Smooth muscle cell (in vitro differentiated cells): ENCODE measurements around the gene SAP130. TPM values are rescaled to one million over a fixed set of nuclear protein-coding genes. Genes with fewer than 3 reads are reported as not detected.

ENCODE experiments used
- DNase-seq: peaks from one replicate; lab custom pipeline; 2025; ENCODE audit not compliant: unreplicated experiment; lab: John Stamatoyannopoulos, UW
- H2AFZ ChIP-seq: fragments of 200-600 bp; sonication (generic); 2 replicates; pipeline ENCODE4 v1.6.0; 2016; ENCODE audit warnings: antibody characterized with exemption, low read depth, mild to moderate bottlenecking
- H3F3A ChIP-seq: fragments of 200-600 bp; sonication (generic); 2 replicates; pipeline ENCODE4 v1.6.0; 2017; ENCODE audit warnings: antibody characterized with exemption, low read depth
- H3K27ac ChIP-seq: fragments of 200-600 bp; sonication (generic); 2 replicates; pipeline ENCODE4 v1.5.1; 2016; ENCODE audit warnings: low read depth, mild to moderate bottlenecking
- H3K27me3 ChIP-seq: fragments of 200-600 bp; sonication (generic); 2 replicates; pipeline ENCODE4 v1.6.1; 2016; ENCODE audit warnings: low read depth, mild to moderate bottlenecking
- H3K36me3 ChIP-seq: fragments of 200-600 bp; sonication (generic); 2 replicates; pipeline ENCODE4 v1.5.1; 2016; ENCODE audit warnings: low read depth
- H3K4me1 ChIP-seq: fragments of 200-600 bp; sonication (generic); 2 replicates; pipeline ENCODE4 v1.5.1; 2016; ENCODE audit warnings: low read depth
- H3K4me2 ChIP-seq: fragments of 200-600 bp; sonication (generic); 2 replicates; pipeline ENCODE4 v1.6.0; 2016; ENCODE audit warnings: mild to moderate bottlenecking
- H3K4me3 ChIP-seq: fragments of 200-600 bp; sonication (generic); 2 replicates; pipeline ENCODE4 v1.5.1; 2016; ENCODE audit warnings: mild to moderate bottlenecking
- H3K79me2 ChIP-seq: fragments of 200-600 bp; sonication (generic); 2 replicates; pipeline ENCODE4 v1.6.0; 2016; ENCODE audit warnings: low read depth, mild to moderate bottlenecking
- H3K9ac ChIP-seq: fragments of 200-600 bp; sonication (generic); 2 replicates; pipeline ENCODE4 v1.6.0; 2016; ENCODE audit warnings: low read depth
- H3K9me3 ChIP-seq: fragments of 200-600 bp; sonication (generic); replicated peaks from 2 replicates; pipeline ENCODE4 v1.5.1; 2016; ENCODE audit warnings: low read depth
- H4K20me1 ChIP-seq: fragments of 200-600 bp; sonication (generic); 2 replicates; pipeline ENCODE4 v1.6.0; 2016; ENCODE audit warnings: low read depth
- WGBS: methylation state at CpG from one replicate; pipeline ENCODE4 v1.1.7; 2016; ENCODE audit warnings: low lambda C conversion rate; 5-methylcytosine and 5-hydroxymethylcytosine counted together
- polyA plus RNA-seq: library from polyadenylated mRNA; unstranded; fragments of >200 nt; fragmentation: Nextera tagmentation; extraction: Ambion mirVana; gene quantifications from 2 replicates; pipeline ENCODE4 v1.2.1, GENCODE V29; 2016
- total RNA-seq: library from RNA; depleted of rRNA; stranded (reverse); fragments of >200 nt; gene quantifications from 2 replicates; pipeline ENCODE4 v1.2.3, GENCODE V29; 2014
- TF ChIP-seq, protein P1 (sequence below): fragments of 200-600 bp; sonication (generic); IDR thresholded peaks from 2 replicates; pipeline ENCODE4 v1.5.1; 2017; ENCODE audit warnings: borderline replicate concordance, mild to moderate bottlenecking, antibody characterized with exemption; ENCODE audit not compliant: insufficient read depth, poor library complexity, severe bottlenecking

SAP130 gene
- total RNA-seq (12.8 and 20.5 TPM in 2 replicates), polyA plus RNA-seq (15.1 and 18.0 TPM in 2 replicates)

DNA sequence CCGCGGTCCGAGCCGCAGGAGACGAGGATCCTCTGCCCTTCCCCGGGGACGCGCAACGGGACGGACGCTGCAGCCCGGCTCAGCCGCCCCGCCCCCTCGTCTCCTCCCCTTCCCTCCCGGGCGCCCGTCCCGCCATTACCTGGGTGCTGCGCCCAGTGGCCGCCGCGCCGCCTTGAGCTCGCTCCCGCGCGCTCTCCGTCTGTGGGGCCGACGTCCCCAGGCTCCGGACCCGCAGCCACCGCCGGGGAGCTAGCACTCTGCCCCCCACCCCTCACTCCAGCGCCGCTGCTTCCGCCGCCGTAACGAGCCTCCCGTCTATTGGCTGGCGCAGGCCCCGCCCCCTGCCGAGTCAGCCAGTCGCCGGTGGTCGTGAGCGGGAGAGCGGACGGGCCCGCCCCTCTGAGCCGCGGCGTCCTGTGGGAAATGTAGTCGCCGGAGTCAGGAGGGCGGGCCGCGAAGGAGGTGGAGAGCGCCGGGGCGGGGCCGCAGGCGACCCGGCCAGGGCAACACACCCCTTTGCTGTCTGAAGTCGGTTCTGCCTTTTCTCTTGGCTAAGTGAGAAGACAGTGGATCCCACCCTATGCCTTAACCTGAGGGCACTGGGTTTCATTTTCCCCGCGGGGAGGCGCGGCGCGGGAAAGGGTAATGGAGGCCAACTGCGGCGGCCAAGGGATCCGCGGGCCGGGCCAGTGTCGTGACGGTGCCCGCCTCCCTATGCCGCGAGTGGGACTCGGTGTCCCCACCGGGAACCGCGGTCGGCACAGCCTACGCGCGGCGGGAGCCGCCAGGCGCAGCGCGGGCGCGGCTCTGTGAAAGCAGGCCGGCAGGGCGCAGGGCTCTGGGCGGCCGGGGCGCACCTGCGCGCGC lies at the start of gene SAP130:
TSS of gene SAP130 (minus strand) at position 259 of the 867 bp plus-strand sequence. CDS start 1,767 bp downstream, outside the sequence.
- Histone ChIP-seq H3K27ac (peak within 1 kb of the TSS; percentile 89), H3K79me2 (peaks cover 34% of the 10 kb centered on the region), H3K9ac (peak within 1 kb of the TSS; percentile 93), H3F3A (no peaks in the 10 kb centered on the region), H3K4me1 (peaks cover 8% of the 10 kb centered on the region), H3K4me2 (peak within 1 kb of the TSS; percentile 98), H3K36me3 (no peaks in the 10 kb centered on the region), H4K20me1 (peaks cover 34% of the 10 kb centered on the region), H3K9me3 (no peaks in the 10 kb centered on the region), H3K27me3 (no peaks in the 10 kb centered on the region), H2AFZ (peak within 1 kb of the TSS; percentile 98), H3K4me3 (peak within 1 kb of the TSS; percentile 99)
- TF ChIP-seq, protein P1, sequence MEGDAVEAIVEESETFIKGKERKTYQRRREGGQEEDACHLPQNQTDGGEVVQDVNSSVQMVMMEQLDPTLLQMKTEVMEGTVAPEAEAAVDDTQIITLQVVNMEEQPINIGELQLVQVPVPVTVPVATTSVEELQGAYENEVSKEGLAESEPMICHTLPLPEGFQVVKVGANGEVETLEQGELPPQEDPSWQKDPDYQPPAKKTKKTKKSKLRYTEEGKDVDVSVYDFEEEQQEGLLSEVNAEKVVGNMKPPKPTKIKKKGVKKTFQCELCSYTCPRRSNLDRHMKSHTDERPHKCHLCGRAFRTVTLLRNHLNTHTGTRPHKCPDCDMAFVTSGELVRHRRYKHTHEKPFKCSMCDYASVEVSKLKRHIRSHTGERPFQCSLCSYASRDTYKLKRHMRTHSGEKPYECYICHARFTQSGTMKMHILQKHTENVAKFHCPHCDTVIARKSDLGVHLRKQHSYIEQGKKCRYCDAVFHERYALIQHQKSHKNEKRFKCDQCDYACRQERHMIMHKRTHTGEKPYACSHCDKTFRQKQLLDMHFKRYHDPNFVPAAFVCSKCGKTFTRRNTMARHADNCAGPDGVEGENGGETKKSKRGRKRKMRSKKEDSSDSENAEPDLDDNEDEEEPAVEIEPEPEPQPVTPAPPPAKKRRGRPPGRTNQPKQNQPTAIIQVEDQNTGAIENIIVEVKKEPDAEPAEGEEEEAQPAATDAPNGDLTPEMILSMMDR = no peak
- peak; percentile 90 for DNase-seq
- WGBS = 2% methylated on average over 83 of the region's 106 CpGs

DNA sequence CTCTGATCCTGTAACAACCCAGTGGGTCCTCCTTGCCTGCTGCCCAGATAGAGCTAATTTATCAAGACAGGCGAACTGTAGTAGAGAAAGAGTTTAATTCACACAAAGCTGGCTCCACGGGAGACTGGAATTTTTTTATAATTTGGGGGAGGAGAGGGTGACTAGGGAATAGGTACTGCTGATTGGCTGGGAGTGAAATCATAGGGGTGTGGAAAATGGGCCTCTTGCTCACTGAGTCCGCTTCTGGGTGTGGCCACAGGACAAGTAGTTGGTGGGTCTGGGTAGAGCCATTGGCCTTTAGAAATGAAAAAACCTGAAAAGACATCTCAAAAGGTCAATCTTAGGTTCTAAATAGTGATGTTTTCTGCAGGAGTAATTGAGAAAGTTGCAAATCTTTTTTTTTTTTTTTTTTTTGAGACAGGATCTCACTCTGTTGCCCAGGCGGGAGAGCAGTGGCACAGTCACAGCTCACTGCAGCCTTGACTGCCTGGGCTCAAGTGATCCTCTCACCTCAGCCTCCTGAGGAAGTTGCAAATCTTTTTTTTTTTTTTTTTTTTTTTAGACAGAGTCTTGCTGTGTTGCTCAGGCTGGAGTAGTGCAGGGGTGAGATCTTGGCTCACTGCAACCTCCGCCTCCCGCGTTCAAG lies 48.7 kb upstream of the SAP130 start:
- Histone ChIP-seq H3K36me3 (no peaks in the 10 kb centered on the region), H3K4me1 (no peaks in the 10 kb centered on the region), H3K27me3 (no peaks in the 10 kb centered on the region), H3K4me2 (no peak overlapping the region), H4K20me1 (no peaks in the 10 kb centered on the region), H3K9me3 (no peaks in the 10 kb centered on the region), H3K79me2 (no peaks in the 10 kb centered on the region), H3K27ac (no peak overlapping the region), H3F3A (no peaks in the 10 kb centered on the region), H3K4me3 (no peak overlapping the region), H3K9ac (no peak overlapping the region), H2AFZ (no peak overlapping the region)
- no peak for DNase-seq
- WGBS = 94% methylated on average over 7 of the region's 7 CpGs
- TF ChIP-seq, protein P1 = no peak

DNA sequence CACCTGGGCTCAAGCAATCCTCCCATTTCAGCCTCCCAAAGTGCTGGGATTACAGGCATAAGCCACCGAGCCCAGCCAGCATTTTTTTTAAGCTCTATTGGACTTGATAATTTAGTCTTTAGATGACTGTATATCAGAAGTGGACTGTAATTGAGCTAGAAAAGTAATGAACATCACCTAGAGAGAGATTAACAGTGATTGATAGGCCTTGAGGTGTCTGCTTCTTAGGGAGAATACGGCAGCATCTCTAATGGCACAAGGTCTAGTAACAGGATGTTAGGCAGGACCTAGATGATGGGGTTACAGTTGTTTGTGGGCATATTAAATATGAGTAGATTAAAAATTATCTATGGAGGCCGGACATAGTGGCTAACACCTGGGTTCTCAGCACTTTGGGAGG lies 45.4 kb upstream of the SAP130 start:
- no peaks in the 10 kb centered on the region for H3K79me2 ChIP-seq
- no peak overlapping the region for H3K9ac ChIP-seq
- no peak overlapping the region for H3K27ac ChIP-seq
- H3K4me1 ChIP-seq = no peaks in the 10 kb centered on the region
- H3F3A ChIP-seq = no peaks in the 10 kb centered on the region
- H3K4me2 ChIP-seq = no peak overlapping the region
- TF ChIP-seq, protein P1 = no peak
- H3K4me3 ChIP-seq = no peak overlapping the region
- H4K20me1 ChIP-seq = no peaks in the 10 kb centered on the region
- H2AFZ ChIP-seq = no peak overlapping the region
- H3K27me3 ChIP-seq = no peaks in the 10 kb centered on the region
- H3K36me3 ChIP-seq = no peaks in the 10 kb centered on the region
- DNase-seq = no peak
- H3K9me3 ChIP-seq = no peaks in the 10 kb centered on the region
- 82% methylated on average over 3 of the region's 3 CpGs for WGBS
